ENCODE results near the gene MUC13.

Gene MUC13

GRCh38 chr3:124935794-124936542, 1.4 kb upstream of the MUC13 start:
- no peak for FAIRE-seq
- TF ChIP-seq CTCF (IDR thresholded peaks at IDR 0.05; ENCODE audit: insufficient read depth, missing control alignments): no peak
- DNase-seq (ENCODE audit: insufficient read length, low spot score): no peak

- no peak for DNase-seq (ENCODE audit: insufficient read length, low spot score)
- no peak for FAIRE-seq
- no peak for TF ChIP-seq CTCF (IDR thresholded peaks at IDR 0.05; ENCODE audit: insufficient read depth, missing control alignments)
These were observed 713 bp upstream of the MUC13 start for GRCh38 chr3:124935264-124935663.

- DNase-seq (ENCODE audit: insufficient read length, low spot score) (no peak), FAIRE-seq (peak; percentile 16)
- TF ChIP-seq CTCF (IDR thresholded peaks at IDR 0.05; ENCODE audit: insufficient read depth, missing control alignments): peak; percentile 83
These were observed 6.0 kb downstream of the MUC13 start for GRCh38 chr3:124928333-124929202.

GRCh38 chr3:124927574-124928045, 6.9 kb downstream of the MUC13 start:
- no peak for TF ChIP-seq CTCF (IDR thresholded peaks at IDR 0.05; ENCODE audit: insufficient read depth, missing control alignments)
- FAIRE-seq (no peak), DNase-seq (ENCODE audit: insufficient read length, low spot score) (no peak)

- no peak for TF ChIP-seq CTCF (IDR thresholded peaks at IDR 0.05; ENCODE audit: insufficient read depth, missing control alignments)
- DNase-seq (ENCODE audit: insufficient read length, low spot score) (no peak), FAIRE-seq (no peak)
These were observed 8.0 kb downstream of the MUC13 start for GRCh38 chr3:124926426-124927101.

- FAIRE-seq (no peak), DNase-seq (ENCODE audit: insufficient read length, low spot score) (no peak)
These were observed 9.8 kb downstream of the MUC13 start for GRCh38 chr3:124924741-124925140.

More at GRCh38 chr3:124924741-124925140, 9.8 kb downstream of the MUC13 start:
- no peak for TF ChIP-seq CTCF (IDR thresholded peaks at IDR 0.05; ENCODE audit: insufficient read depth, missing control alignments)
